Neutrophil (primary cell): ENCODE measurements around the gene HDAC2.

Experiments
- H3K27ac ChIP-seq: fragments of 200-600 bp; sonication (generic); 2 replicates; pipeline ENCODE4 v1.5.1; 2016; ENCODE audit warnings: mild to moderate bottlenecking, moderate library complexity
- H3K27me3 ChIP-seq: fragments of 200-600 bp; sonication (generic); 2 replicates; pipeline ENCODE4 v1.6.0; 2016; ENCODE audit warnings: mild to moderate bottlenecking
- H3K36me3 ChIP-seq: fragments of 200-600 bp; sonication (generic); 2 replicates; pipeline ENCODE4 v1.5.1; 2017
- H3K4me1 ChIP-seq, 2 experiments: fragments of 200-600 bp in 1 of 2; sonication (generic) in 1 of 2; 1 replicate in 1 of 2; 2 replicates in 1 of 2; pipeline versions ENCODE4 v1.5.1 to v1.6.1; 2013 to 2016; ENCODE audit warnings: low read depth in 1 of 2, low read length in 1 of 2, mild to moderate bottlenecking in 1 of 2, moderate library complexity in 1 of 2; ENCODE audit not compliant: control insufficient read depth in 1 of 2, insufficient read depth in 1 of 2
- H3K4me3 ChIP-seq, 2 experiments: fragments of 200-600 bp in 1 of 2; sonication (generic) in 1 of 2; 1 replicate in 1 of 2; 2 replicates in 1 of 2; pipeline ENCODE4 v1.5.1; 2013 to 2016; ENCODE audit warnings: low read depth in 1 of 2, low read length in 1 of 2, mild to moderate bottlenecking in 1 of 2, moderate library complexity in 1 of 2
- H3K9me3 ChIP-seq: fragments of 200-600 bp; sonication (generic); 2 replicates; pipeline ENCODE4 v1.5.1; 2016
- TF ChIP-seq, protein P1 (sequence below): fragments of 200-600 bp; sonication (generic); IDR thresholded peaks from 2 replicates; pipeline ENCODE4 v1.5.1; 2016; ENCODE audit warnings: antibody characterized with exemption

HDAC2 gene

GRCh38 chr6:113969888-113970804, 802 bp downstream of the HDAC2 start:
- Histone ChIP-seq H3K4me1 (peaks cover 20 to 24% of the 10 kb centered on the region in 2 experiments), H3K9me3 (no peaks in the 10 kb centered on the region), H3K27ac (peak overlapping the region; percentile 92), H3K36me3 (no peaks in the 10 kb centered on the region), H3K4me3 (peak overlapping the region; percentile 91 to 94), H3K27me3 (no peaks in the 10 kb centered on the region)
- TF ChIP-seq, protein P1, sequence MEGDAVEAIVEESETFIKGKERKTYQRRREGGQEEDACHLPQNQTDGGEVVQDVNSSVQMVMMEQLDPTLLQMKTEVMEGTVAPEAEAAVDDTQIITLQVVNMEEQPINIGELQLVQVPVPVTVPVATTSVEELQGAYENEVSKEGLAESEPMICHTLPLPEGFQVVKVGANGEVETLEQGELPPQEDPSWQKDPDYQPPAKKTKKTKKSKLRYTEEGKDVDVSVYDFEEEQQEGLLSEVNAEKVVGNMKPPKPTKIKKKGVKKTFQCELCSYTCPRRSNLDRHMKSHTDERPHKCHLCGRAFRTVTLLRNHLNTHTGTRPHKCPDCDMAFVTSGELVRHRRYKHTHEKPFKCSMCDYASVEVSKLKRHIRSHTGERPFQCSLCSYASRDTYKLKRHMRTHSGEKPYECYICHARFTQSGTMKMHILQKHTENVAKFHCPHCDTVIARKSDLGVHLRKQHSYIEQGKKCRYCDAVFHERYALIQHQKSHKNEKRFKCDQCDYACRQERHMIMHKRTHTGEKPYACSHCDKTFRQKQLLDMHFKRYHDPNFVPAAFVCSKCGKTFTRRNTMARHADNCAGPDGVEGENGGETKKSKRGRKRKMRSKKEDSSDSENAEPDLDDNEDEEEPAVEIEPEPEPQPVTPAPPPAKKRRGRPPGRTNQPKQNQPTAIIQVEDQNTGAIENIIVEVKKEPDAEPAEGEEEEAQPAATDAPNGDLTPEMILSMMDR: no peak

DNA sequence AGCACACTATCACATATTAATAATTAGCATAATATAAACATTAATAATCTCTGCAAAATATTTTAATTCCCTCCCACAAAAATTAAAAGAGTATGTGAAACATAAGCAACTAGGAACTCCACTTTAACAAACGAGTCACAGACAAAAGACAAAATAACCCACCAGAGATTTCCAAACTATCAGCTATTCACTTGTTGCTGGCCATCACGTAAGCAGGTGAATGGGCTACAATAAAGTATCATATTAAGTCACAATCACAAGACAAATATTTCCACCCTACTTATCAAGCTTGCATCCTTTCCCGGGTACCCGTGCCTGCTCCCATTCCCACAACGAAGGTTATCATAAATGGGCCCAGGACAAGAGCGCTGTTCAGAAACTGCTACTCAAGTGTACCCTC, 2.5 kb downstream of the HDAC2 start:
- no peaks in the 10 kb centered on the region for H3K36me3 ChIP-seq
- no peak overlapping the region for H3K27ac ChIP-seq
- no peak overlapping the region for H3K4me3 ChIP-seq
- H3K9me3 ChIP-seq: no peaks in the 10 kb centered on the region
- TF ChIP-seq, protein P1: no peak
- peaks cover 20 to 24% of the 10 kb centered on the region in 2 experiments for H3K4me1 ChIP-seq
- H3K27me3 ChIP-seq: no peaks in the 10 kb centered on the region

- Histone ChIP-seq H3K36me3 (no peaks in the 10 kb centered on the region), H3K9me3 (no peaks in the 10 kb centered on the region), H3K4me3 (no peak overlapping the region), H3K4me1 (peaks cover 20 to 24% of the 10 kb centered on the region in 2 experiments), H3K27me3 (no peaks in the 10 kb centered on the region), H3K27ac (no peak overlapping the region)
- TF ChIP-seq, protein P1: no peak
Observed at GRCh38 chr6:113967777-113968176, 3.2 kb downstream of the HDAC2 start.

GRCh38 chr6:113960795-113961194, 10.2 kb downstream of the HDAC2 start:
- no peaks in the 10 kb centered on the region for H3K4me1 ChIP-seq
- no peak overlapping the region for H3K4me3 ChIP-seq
- no peak overlapping the region for H3K27ac ChIP-seq
- TF ChIP-seq, protein P1: no peak
- H3K9me3 ChIP-seq: no peaks in the 10 kb centered on the region
- H3K36me3 ChIP-seq: peaks cover 10% of the 10 kb centered on the region
- H3K27me3 ChIP-seq: no peaks in the 10 kb centered on the region

DNA sequence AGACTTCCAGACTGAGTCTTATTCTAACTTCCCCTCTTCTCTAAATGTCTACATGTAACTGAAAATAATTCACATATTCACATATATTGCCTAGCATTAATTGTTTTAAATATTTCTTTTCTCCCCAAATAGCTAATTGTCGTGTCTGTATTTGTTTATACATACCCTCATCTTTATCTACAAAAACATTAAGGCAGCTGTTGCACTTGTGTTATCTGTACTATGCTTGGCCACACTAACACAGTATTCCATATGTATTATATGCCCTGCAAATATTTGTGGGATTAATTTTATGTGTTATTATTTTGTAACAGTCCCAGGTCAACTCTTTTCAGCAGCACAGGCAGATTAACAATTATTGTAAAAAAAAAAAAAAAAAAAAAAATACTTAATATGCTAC, 11.7 kb downstream of the HDAC2 start:
- Histone ChIP-seq H3K36me3 (peaks cover 17% of the 10 kb centered on the region), H3K4me3 (no peak overlapping the region), H3K9me3 (no peaks in the 10 kb centered on the region), H3K27ac (no peak overlapping the region), H3K27me3 (no peaks in the 10 kb centered on the region), H3K4me1 (no peaks in the 10 kb centered on the region)
- TF ChIP-seq, protein P1: no peak
